Ramos (cell line): ENCODE results near the gene IFI27L1.

Source experiments
- in situ Hi-C: fragments of 300-500 bp; cut with MboI; formaldehyde crosslinking; loops from one replicate; pipeline ENCODE4 v1.14.3; 2022; ENCODE audit warnings: low sequenced_read_pairs; ENCODE audit not compliant: unreplicated experiment

The IFI27L1 gene

DNA sequence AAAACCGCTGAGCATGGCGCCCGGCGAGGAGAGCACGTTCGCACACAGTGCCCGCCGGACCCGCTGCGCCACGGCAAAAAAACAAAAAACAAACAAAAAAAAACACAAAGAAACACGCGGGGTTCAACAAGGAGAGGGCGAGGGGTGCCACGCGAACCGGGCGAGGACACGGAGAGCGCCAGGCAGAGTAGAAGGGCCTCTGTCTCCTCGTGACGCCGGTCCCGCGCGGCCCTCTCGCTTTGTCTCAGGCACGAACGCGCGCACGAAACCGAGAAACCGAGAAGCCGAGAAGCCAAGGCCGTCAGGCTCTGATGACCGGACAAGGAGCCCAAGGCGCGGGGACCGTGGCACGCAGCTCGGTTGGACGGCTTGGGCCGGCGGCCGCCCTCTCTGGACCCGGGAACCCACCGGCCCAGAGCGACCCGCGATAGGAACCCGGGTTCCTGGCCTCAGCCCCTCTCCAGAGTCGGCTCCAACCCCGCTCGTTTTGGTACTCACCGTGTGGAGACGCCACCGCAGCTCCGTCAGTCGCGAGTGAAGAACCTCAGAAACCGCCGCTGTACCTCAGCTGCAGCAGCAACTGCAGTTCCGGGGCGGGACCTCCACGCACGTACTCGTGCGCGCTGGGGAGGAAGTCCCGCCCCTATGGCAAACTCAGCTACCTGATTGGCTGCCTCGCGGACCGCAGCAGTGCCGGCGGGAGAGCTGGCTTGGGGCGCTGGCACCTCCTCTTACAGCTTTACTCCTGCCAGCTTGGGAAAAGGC lies at the start of gene IFI27L1, which contains the start of gene DDX24:
TSS of gene IFI27L1 (plus strand) at position 690 of the 765 bp plus-strand sequence. CDS start 15,628 bp downstream, outside the sequence.
TSS of gene DDX24 (minus strand) at position 582 of the 765 bp plus-strand sequence. CDS start 1,460 bp downstream, outside the sequence.
- in situ Hi-C loops = no loop called here

DNA sequence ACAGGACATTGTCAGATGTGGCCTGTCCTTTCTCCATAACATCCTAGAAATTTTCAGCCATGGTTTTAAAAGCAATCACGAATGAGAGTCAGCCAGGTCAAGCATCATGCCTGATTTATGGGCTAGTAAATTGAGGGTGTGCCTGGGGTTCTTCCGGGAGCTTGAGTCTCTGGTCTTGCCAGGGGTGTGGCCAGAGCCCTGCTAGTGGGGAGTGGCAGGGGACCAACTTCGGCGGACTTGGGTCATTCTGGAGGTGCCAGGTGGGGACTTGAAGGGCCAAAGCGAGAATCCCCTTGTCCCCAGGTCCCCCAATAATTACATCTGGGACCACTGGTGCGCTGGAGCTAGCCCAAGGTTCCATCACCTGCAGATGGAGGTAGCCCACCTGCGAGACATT lies 49.2 kb upstream of the IFI27L1 start:
- in situ Hi-C loops = loop anchor here (25.0 kb wide), 1 partner anchor 105 kb away; the partner anchor contains the start of gene IFI27L2

GRCh38 chr14:94034886-94035285 lies 46.2 kb upstream of the IFI27L1 start:
- in situ Hi-C loops = loop anchor here (5.0 to 25.0 kb wide), 2 partner anchors 102 to 147 kb away; partner anchors contain the start of gene IFI27L2

DNA sequence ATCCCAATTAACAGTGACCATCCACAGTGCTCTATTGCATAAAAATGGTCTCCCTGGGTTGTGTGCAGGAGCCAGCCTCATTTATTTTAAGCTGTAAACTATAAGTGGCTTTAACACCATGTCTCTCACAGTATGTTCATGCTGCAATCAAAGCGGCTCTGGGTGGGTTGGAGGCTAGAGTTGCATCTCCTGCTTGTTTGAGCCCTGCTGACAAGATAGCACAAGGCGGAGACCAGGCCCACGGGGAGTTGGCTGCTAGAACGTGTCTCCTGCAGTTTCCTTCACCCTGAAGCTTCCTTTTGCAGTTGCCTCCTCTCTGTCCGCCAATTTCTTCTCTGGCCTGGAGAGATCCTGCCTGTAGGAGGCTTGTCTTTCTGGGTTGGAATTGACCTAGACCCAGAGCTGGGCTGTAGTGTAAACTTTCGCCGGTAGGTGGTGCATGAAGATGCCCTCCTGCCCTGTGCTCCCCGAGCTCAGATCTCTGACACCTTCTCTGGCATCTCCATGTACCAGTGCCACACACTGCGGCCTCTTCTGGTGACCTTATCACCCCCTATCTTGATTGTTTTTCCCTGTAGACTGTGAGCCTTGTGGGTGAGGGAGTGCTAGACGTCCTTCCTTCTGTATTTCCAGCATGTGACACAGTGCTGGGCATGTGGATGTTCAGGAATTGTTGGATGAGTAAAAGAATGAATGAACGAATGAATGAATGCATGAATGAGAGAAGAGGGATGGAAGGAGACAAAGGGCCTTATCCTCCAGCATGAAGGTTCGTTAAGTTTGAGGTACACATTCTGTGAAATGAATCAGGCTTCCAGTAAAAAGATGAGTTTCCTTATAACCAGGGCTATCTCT lies 44.6 kb upstream of the IFI27L1 start:
- in situ Hi-C loops = loop anchor here (5.0 to 25.0 kb wide), 2 partner anchors 101 to 146 kb away; partner anchors contain the start of gene IFI27L2

DNA sequence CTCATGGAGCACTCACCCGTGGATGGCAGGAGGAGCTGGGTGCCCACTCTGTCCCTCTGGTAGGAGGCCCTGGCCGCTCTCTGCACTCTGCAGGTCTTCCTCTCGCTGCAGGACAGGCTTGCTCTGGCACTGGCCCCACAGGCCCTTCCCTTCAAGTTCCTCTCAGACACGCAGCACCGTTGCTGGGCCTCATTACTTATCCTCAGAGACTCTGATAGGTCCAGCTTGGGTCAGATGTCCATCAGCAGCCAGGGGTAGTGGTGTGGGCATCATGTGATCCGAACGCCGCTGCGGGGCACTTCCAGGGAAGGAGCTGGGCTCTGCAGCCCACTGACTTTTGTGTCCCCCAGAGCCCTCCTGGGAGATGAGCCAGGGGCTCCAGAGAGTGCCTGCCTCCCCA lies 43.2 kb upstream of the IFI27L1 start:
- in situ Hi-C loops = loop anchor here (5.0 to 25.0 kb wide), 2 partner anchors 99 to 144 kb away; partner anchors contain the start of gene IFI27L2

DNA sequence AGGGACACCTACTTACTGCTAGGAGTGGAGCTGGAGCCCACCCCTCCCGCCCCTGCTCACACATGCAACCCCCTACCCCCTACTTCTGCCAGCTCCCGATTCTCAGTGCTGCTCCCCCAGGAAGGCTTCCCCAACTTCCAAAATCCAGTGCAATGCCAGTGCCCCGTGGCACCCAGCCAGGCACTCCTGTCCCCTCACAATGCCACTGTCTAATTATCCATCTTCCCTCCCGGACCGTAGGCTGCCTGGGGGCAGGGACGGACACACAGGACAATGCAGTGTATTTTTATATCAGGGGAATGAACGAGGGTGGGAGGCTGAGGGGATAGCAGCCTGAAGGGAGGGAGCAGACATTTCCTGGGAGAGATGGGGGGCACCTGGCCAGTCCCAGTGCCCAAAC lies 42.6 kb upstream of the IFI27L1 start:
- in situ Hi-C loops = loop anchor here (5.0 to 25.0 kb wide), 2 partner anchors 99 to 144 kb away; partner anchors contain the start of gene IFI27L2

GRCh38 chr14:94038921-94039629 lies 42.0 kb upstream of the IFI27L1 start:
- in situ Hi-C loops = loop anchor here (5.0 to 25.0 kb wide), 2 partner anchors 98 to 143 kb away; partner anchors contain the start of gene IFI27L2

DNA sequence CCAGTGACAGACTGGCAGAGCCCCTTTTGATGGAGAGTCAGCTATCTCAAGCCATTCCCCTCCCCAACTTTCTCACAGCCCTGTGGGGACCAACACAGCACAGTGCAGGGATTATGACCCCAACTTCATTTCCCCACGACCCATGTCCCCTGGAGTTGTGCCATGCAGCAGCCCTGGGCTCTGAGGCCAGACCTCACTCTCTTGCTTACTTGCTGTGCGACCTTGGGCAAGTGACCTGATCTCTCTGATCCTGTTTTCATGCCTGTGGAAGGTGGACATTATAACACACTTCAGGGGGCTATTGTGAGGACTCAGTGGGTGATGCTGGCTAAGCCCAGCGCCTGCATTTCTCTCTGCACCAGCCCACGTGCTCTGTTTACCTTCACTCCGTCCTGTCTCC lies 40.9 kb upstream of the IFI27L1 start:
- in situ Hi-C loops = loop anchor here (25.0 kb wide), 1 partner anchor 97 kb away; the partner anchor contains the start of gene IFI27L2

DNA sequence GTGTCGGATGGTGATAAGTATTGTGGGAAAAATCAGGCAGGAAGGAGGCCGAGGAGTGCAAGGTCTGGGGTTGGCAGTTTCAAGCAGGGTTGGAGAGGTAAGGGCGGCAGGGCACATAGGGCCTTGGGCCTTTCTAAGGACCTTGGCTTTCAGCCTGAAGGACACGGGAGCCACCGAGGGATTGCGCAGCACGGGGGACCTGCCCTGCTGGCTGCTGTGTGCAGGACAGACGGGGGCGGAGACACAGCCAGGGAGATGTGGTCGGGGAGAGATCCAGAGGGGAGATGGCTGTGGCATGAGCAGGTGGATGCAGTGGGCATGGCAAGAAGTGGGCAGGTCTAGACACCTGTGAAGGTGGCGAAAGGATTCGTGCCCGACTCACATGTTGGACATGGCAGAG lies 40.3 kb upstream of the IFI27L1 start:
- in situ Hi-C loops = loop anchor here (25.0 kb wide), 1 partner anchor 97 kb away; the partner anchor contains the start of gene IFI27L2

DNA sequence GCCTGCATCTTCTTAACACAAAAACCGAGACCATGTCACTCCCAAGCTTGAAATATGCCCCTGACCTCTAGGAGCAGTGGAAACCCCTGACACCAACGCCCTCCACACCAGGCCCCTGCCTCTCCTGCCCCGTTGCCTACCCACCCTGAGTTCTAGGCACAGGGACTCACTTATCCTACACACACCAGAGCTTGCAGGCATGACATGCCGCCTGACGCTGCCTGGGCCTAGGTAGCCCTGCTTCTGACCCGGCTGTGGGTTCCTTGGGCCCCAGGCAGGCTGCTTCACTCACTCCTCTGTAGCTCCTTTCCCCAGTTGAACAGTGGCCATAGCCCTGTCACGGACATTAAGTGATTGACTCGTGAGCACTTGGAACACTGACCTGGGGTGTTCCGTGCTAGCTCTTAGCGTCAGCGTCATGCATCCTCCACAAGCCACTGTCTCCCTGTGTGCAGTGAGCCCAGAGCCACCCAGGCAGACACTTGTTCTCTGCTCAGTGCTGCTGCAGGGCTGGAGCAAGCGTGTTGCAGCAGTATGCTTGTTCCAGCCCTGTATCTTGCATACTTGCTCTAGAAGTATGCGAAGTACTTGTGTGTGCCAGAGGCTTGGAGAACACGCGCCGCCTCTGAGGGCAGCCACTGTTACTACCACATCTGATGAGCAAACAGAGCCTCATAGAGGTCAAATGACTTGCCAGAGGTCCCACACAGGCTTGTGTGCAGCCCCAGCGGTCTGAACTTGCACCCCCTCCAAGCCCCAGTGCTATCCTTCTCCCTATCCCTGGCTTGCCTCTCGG lies 39.4 kb upstream of the IFI27L1 start:
- in situ Hi-C loops = loop anchor here (25.0 kb wide), 1 partner anchor 96 kb away; the partner anchor contains the start of gene IFI27L2

GRCh38 chr14:94042433-94043091 lies 38.5 kb upstream of the IFI27L1 start:
- in situ Hi-C loops = loop anchor here (25.0 kb wide), 1 partner anchor 95 kb away; the partner anchor contains the start of gene IFI27L2

DNA sequence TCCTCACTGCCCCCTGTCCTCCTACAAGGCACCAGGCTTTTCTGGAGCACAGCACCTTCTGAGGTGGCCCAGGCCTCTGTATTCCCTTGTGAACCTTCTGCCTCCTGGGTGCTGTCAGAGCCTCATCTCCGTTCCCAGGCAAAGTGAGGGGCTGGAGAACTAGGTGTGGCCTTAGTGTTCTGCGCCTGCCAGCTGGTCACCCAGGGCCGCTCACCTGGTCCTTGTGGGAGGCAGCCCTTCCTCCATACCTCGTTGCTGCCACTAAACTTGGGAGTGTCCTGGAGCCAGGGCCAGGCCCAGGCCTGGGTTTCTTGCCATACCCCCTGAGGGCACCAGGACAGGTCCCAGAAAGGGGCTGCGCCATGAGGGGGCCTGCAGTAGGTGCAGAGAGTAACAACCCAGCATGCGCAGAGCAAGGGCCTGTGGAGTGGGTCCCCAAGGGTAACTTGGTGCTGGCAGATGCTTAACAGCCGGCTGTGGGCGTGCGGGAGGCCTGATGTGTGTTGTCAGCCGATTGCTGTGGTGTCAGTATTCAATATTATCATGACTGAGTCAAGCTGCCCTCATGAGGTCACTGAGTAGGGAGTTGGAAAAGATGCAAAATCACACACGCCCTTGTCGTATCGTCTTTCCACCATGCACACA lies 37.9 kb upstream of the IFI27L1 start:
- in situ Hi-C loops = loop anchor here (25.0 kb wide), 1 partner anchor 94 kb away; the partner anchor contains the start of gene IFI27L2

DNA sequence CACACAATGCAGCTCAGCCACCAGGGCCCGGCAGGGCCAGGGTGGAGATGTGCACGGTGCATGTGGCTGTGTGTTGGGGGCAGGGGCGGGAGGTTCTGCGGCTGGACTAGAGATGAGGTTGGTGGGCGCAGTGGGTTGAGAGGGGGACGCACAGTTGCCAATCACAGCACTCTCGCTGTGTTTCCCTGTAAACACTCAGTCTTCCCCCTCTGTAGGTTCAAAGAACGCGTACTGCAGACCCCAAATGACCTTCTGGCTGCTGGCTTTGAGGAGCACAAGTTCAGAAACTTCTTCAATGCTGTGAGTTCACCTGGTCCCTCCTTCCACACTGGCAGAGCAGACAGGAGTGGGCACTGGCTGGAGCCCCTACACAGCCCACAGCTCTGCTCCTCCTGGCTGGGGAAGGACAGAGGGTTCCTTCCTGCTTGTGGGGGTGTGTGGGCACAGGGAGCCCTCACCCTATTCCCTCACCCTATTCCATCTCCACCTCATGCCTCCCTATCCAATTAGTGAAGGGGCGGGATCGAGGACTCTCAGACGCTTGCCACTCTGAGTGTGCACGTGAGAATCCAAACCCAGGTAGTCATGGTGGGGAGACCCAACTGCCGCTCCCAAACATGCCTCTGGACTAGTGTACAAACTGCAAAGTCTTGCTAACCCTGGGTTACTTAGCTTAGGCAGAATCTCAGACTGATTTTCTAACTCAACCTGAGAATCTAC lies 37.2 kb upstream of the IFI27L1 start:
- in situ Hi-C loops = loop anchor here (25.0 kb wide), 1 partner anchor 93 kb away; the partner anchor contains the start of gene IFI27L2

- in situ Hi-C loops = loop anchor here (25.0 kb wide), 1 partner anchor 93 kb away; the partner anchor contains the start of gene IFI27L2
These were observed 36.5 kb upstream of the IFI27L1 start for GRCh38 chr14:94044476-94045091.

GRCh38 chr14:94045101-94045500 lies 36.0 kb upstream of the IFI27L1 start:
- in situ Hi-C loops = loop anchor here (25.0 kb wide), 1 partner anchor 92 kb away; the partner anchor contains the start of gene IFI27L2
